ENCODE measurements around the gene TOP2A. TPM values are rescaled to one million over a fixed set of nuclear protein-coding genes. Genes with fewer than 3 reads are reported as not detected.

TOP2A gene
- total RNA-seq, 1 donor from 2014 or later = 0.51 TPM

DNA sequence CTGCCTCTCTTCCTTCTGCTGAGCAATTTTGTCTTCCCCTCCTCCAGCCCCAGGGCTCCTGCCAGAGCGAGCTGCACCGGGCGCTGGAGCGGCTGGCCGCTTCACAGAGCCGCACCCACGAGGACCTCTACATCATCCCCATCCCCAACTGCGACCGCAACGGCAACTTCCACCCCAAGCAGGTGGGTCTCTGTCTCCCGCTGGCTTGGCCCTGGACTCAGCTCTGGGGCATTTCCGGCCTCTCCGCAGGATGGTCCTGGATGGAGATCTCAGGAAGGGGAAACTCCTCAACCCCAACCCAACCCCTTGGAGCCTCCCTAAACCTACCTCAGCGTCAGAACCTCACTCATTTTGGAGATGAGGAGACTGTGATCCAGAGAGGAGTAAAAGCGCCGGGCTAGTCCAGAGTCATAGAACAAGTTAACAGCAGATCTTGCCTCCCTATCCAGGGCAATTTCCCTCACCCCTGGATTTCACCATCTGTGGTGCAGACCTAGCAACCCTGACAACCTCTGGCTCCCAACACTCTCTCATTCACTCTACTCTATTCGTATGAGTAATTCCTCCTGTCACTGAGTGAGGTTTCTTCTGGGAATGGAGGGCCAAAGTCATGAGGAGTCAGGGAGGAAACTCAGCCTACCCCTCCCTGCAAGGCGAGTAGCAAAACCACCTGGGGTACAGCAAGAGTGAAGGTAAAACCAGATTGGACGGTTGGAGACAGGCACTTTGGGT lies 36.4 kb upstream of the TOP2A start:
- intact Hi-C loops (cut with DNase I) = no loop called here
- no peak for DNase-seq (ENCODE audit: low spot score)

DNA sequence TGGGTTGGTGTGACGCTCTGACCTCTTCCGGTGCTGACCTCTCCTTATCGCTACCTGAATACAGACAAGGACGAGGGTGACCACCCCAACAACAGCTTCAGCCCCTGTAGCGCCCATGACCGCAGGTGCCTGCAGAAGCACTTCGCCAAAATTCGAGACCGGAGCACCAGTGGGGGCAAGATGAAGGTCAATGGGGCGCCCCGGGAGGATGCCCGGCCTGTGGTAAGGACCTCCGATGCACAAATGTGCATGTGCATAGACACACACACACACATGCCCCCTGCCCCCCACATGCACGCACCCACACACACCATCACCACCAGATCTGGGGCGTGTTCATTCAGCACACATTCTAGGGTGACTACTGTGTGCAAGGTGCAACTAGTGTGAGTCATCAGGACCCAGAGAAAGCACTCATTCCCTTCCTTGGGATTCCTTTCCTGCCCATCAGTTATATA lies 35.3 kb upstream of the TOP2A start:
- intact Hi-C loops (cut with DNase I) = no loop called here
- no peak for DNase-seq (ENCODE audit: low spot score)

DNA sequence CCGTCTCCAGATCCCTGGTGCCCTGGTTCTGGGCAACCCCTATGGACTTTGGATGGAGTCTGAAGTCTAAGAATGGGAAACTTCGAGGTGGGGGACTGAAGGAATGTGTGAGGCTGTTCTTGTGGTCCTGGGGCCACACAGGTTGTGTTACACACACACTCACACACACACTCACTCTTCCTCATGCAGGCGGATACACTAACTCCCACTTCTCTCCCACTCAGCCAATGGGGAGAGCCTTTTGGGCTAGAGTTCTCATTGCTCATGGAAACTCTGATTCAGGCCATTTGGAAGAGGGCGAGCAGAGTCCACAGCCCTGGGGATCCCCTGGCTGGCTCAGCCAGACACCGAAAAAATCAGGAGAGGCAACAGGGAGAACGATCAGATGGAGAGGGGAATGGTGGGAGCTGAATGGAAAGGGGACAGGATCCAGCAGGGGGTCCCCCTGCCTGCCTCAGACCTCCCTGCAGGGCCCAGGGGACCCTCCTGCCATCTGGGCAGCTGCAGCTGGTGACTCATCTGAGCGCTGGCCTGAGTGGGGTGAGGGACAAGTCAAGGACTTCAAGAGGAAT lies 34.6 kb upstream of the TOP2A start:
- no peak for DNase-seq (ENCODE audit: low spot score)
- intact Hi-C loops (cut with DNase I) = no loop called here

DNA sequence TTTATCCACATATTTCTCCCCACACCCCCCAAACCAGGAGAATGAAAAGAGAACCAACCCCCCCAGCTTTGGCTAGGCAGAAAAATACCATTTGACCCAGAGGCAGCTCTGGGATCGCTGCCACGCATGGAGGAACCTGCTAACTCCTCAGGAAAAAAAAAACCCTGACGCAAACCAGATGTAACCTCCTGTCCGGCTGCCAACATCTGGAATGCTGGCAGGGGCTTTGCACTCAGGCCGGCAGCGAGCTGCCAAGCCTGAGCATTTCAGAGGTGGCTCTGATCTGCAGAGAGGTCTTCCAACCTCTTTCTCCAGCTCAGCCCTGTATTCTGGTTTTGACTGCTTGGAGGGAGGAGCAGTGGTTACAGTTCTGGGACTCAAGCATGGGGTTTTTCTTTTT lies 33.7 kb upstream of the TOP2A start:
- intact Hi-C loops (cut with DNase I) = no loop called here
- DNase-seq (ENCODE audit: low spot score) = peak; percentile 84

DNA sequence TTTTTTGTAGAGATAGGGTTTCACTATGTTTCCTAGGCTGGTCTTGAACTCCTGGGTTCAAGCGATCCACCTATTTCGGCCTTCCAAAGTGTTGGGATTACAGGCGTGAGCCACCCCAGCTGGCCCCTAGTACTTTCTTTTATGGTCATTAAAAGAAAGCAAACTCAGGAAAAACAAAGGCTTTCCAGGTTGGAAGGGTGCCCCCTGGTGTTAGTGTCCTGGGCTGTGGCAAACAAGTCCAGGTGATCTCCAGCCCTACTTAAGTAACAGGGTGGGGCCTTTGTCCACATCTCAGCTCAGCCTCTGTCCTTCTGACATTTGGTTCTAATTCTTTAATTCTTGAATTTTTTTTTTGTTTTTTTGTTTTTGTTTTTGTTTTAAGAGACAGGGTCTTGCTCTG lies 32.5 kb upstream of the TOP2A start:
- DNase-seq (ENCODE audit: low spot score) = no peak
- intact Hi-C loops (cut with DNase I) = no loop called here

DNA sequence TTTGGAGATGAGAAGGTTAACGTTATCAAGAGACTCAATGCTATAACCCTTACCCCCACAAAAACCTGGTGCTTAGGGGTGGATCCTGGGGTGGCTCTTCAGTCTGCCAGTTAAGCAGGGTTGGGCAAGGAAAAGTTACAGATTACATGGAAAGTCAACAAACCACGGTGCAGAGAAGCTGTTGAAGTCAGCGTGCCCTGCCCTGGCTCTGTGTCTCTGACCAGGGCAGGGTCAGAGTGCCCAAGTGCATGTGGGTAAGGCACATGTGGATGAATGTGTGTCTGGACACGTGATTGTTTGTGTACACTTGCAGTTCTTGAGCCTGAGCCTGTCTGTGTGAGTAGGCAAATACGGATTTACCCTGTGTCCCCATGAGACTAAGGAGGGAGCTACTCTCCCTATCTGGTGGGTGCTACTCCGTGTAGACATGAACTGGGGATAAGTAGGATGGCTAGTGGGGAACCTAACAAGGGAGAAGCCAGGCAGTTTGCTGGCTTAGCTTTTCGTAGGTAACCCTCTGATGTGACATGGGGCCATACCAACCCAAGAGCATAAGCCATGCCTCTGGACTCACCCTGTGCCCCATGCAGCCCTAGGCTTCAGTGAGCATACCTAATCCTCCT lies 31.1 kb upstream of the TOP2A start:
- DNase-seq (ENCODE audit: low spot score) = no peak
- intact Hi-C loops (cut with DNase I) = no loop called here

DNA sequence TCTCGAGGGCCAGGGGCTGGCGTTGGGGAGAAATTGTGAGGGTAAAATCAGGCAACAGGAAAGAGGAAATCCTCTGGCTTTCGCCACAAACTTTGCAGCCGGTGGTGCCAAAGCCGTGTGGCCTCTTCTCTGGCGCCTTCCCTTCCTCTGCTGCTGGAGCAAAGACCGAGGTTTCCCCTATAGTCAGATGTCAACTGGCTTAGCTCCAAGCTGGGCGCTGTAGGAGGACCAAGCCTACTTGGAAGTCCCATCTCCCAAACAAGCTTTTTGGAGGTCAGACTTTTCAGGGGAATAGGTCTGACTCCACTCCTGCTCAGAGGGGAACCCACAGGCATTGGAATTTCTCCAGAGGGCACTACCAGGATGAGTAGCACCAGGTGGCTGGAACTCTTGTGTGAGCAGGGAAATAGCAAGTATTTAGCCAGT lies 30.5 kb upstream of the TOP2A start:
- intact Hi-C loops (cut with DNase I) = no loop called here
- no peak for DNase-seq (ENCODE audit: low spot score)

DNA sequence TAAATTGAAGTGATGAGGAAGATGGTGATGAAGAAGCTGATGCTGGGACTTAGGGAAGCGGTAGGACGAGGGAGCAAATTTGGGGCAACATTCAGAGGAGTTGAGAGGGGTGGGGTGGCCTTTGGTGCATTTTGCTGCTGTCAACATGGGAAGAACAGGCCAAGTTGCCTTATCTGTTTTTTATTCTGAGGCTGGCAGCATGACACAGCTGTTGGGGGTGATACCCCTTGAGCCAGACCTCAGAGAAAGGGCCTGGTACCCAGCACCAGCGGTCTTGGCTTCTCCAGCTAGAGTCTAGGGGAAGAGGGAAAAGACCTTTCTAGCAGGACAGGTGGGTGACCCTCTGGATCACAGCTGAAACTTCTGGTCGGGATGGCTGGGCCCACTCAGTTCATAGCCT lies 30.1 kb upstream of the TOP2A start:
- intact Hi-C loops (cut with DNase I) = no loop called here
- no peak for DNase-seq (ENCODE audit: low spot score)

DNA sequence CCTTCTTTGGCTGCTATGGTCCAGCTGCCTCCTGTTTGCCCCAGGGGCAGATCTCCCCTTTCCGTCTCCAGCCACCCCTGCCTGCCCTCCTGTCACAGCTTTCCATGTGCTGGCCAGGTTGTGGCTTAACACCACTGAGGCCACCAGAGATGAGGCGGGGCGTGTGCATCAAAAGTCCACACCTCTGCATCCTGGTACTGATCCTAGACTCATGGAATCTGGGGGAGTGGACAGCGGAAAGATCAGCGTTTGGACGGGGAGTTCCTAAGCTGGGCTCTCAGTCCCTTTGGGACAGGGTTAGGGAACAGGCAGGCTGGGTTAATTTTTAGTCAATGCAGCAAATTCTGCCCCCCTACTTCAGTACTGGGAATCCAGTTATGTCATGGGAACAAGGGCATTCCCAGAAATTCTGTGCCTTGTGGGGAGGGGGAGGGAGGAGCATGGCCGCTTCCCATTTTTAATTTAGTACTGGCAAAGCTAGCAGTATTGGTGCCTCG lies 29.5 kb upstream of the TOP2A start:
- intact Hi-C loops (cut with DNase I) = no loop called here
- no peak for DNase-seq (ENCODE audit: low spot score)

DNA sequence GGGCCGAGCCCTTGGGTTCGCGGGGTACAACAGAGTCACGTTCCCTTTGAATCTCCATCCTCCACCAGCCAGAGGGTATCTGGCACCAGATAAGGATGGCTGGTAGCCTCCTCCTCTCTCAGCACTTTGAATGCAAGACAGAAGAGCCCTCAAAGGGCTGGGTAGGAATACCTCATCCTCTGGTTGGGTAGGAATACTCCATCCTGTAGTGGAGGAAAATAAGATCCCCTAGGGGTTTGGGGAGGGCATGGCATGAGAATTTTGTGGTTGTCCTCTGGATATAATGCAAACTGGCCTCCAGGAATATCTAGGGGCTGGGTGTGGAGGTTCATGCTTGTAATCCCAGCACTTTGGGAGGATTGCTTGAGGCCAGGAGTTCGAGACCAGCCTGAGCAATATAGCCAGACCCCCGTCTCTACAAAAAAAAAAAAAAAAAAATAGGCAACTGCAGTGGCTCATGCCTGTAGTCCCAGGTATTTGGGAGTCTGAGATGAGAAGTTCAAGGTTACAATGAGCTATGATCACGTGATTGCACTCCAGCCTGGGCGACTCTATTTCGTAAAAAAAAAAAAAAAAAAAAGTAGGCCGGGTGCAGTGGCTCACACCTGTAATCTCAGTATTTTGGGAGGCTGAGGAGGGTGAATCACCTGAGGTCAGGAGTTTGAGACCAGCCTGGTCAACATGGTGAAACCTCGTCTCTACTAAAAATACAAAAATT lies 28.2 kb upstream of the TOP2A start:
- intact Hi-C loops (cut with DNase I) = no loop called here
- DNase-seq (ENCODE audit: low spot score) = no peak

DNA sequence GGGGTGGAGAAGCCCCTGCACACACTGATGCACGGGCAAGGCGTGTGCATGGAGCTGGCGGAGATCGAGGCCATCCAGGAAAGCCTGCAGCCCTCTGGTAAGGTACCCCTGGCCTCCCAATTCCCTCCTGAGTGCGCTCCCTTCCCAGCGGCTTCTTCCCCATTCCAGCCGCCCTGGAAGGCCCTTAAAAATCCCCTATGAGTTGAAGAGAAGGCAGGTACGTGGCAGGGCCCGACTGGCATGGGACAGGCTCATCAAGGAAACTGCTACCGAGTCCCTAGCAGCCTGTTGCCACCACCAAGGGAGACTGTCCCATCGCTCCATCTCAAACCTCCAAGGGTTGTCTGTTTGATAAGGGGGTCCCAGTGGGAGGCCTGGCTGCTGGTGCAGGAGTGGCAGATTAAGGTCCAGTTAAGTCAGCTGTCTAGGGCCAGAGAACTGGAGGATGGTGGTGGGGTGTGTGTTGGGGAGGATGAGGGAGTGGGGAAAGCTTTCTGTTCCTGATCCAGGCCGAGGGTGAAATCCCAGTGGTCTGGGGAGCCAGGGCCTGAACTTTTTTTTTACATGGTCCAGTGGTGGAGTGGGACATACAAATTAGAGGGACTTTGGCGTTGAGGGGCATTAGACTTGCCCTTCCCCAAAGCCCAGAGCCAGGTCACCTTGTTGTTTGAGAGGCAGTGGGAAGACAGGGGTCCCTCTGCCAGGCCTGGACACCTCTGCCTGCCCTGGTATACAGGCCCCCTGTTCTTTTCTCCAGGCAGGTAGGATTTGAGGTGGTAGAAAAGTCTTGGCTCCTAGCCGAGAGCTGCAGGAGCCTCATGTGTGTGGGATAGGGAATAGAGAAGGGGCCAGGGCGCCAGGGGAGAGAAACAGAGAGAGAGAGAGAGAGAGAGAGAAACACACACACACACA lies 26.5 kb upstream of the TOP2A start:
- DNase-seq (ENCODE audit: low spot score) = no peak

DNA sequence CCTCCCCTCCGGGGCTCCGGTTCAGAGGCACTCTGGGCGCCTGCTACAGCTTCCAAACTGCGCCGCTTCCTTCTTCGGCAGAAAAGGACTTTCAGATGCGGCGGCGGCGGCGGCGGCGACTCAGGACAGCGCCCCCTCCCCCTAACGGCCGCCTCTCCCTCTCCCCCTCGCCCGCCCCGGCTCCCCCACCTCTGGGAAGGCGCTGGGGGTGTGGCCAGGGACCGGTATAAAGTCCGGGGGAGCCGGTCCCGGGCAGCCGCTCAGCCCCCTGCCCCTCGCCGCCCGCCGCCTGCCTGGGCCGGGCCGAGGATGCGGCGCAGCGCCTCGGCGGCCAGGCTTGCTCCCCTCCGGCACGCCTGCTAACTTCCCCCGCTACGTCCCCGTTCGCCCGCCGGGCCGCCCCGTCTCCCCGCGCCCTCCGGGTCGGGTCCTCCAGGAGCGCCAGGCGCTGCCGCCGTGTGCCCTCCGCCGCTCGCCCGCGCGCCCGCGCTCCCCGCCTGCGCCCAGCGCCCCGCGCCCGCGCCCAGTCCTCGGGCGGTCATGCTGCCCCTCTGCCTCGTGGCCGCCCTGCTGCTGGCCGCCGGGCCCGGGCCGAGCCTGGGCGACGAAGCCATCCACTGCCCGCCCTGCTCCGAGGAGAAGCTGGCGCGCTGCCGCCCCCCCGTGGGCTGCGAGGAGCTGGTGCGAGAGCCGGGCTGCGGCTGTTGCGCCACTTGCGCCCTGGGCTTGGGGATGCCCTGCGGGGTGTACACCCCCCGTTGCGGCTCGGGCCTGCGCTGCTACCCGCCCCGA lies 25.7 kb upstream of the TOP2A start, which contains the start of gene IGFBP4:
IGFBP4 (plus strand) TSS at position 255 of the 792 bp plus-strand sequence; CDS start at position 541, 286 bp downstream.
- peak; percentile 85 for DNase-seq (ENCODE audit: low spot score)
- intact Hi-C loops (cut with DNase I) = loop anchor here (2.0 kb wide), 1 partner anchor 115 kb away; no protein-coding TSS in a partner anchor

More for the DNA sequence above, 26.5 kb upstream of the TOP2A start:
- intact Hi-C loops (cut with DNase I) = loop anchor here (2.0 kb wide), 1 partner anchor 115 kb away; no protein-coding TSS in a partner anchor

DNA sequence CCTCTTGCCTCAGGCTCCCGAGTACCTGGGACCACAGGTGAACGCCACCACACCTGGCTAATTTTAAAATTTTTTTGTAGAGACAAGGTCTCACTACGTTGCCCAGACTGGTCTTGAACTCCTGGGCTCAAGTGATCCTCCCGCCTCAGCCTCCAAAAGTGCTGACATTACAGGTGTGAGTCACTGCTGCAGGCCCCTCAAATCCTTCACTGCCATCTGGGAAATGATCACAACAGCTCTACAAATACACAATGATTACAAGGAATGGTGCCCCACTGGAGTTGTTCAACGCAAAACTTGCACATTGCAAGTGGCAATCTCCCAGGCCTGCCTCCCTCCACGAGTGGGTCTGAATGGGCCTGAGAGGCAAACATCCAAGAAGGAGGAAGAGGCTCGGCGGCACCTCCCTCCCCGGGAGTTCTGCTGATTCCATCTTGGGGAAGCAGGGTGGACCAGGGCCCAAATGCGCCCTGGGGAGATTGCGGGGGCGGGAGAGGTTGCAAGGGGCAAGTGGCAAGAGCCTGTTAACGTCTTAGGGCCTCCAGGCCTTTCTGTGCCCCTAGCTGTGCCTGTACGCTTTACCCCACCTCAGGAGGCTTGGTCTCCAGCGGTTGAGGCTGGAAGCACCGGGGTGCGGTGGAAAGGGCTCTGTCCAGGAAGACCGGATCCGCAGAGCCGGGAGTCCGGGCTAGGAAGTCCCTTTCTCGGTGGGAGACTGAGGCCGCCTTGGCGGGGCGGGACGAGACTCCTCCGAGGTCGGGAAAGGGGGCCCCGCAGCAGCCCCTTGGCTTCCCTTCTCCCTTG lies 24.9 kb upstream of the TOP2A start:
- no peak for DNase-seq (ENCODE audit: low spot score)
- intact Hi-C loops (cut with DNase I) = loop anchor here (2.0 kb wide), 1 partner anchor 116 kb away; no protein-coding TSS in a partner anchor

DNA sequence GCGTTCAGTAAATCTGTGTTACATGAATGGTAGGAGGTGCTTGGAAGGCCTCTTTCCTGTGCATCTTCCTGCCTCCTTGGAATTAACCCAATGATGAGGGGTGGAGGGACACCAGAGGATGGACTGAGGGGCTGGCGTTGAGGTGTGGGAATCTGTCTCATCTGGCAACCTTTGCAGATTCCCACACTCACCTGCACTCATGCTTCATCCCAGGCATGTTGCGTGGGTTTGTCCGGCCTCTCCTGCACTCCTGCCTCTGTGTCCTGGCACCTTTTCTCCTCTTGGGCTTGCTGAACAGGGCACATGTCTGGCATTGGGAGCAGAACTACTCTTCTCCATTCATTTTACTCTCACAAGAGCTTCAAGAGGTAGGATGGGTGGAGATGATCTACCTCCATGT lies 22.5 kb upstream of the TOP2A start:
- intact Hi-C loops (cut with DNase I) = loop anchor here (2.0 kb wide), 1 partner anchor 93 kb away; no protein-coding TSS in a partner anchor
- no peak for DNase-seq (ENCODE audit: low spot score)

DNA sequence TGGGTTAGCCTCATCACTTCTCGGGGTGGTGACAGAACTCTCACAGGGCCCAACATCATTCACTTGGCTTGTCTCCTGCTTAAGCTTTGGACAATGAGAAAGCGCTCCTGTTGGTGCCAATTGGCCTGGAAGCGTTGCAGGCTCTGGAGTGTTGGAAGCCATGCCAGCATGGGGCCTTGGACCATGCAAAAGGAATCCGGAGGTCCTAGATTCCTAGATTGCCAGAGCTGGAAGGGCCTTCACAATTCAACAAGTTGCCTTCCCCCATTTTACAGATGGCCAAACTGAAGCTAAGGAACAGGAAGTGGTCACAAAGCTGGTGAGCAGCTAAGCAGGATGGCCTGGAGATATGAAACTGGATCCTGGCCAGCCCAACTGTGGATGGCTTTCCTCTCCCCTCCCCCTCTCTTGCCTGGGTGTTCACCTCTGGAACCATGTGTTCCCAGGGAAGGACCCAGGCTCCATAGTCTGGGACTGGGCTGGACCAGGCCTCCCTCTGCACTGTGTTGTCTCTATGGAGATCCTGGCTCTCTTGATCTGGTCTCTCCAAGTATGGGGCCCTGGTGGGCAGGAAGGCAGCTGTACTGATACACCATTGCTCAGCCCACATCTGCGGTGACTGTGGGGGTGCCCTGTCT lies 19.5 kb upstream of the TOP2A start:
- intact Hi-C loops (cut with DNase I) = no loop called here
- no peak for DNase-seq (ENCODE audit: low spot score)

DNA sequence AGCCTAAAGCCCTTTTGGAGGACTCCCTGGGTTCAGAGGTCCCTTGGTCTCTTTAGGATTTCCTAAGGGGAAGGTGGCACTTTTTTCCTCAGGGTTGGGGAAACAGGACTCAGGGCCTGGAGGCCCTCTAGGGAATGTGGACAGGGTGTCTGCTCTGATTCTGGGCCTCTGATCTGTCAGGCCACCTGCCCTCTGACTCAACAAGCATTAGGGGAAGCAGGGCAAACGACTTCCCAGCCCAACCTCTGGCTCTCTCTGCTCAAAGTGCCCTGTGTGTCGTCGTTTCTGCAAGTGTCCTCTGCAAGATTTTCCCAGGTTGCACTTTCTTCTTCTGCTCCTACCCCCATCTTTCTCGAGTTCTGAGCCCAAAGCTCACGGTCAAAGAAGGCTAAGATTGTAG lies 18.9 kb upstream of the TOP2A start:
- intact Hi-C loops (cut with DNase I) = no loop called here
- DNase-seq (ENCODE audit: low spot score) = no peak

All from cardiac septum (tissue), 1 donor.